ENCODE measurements around the gene LTBP2. TPM values are rescaled to one million over a fixed set of nuclear protein-coding genes. Genes with fewer than 3 reads are reported as not detected.

LTBP2 gene
- polyA plus RNA-seq, 1 donor from 2014 or later, result 0.33 TPM

DNA sequence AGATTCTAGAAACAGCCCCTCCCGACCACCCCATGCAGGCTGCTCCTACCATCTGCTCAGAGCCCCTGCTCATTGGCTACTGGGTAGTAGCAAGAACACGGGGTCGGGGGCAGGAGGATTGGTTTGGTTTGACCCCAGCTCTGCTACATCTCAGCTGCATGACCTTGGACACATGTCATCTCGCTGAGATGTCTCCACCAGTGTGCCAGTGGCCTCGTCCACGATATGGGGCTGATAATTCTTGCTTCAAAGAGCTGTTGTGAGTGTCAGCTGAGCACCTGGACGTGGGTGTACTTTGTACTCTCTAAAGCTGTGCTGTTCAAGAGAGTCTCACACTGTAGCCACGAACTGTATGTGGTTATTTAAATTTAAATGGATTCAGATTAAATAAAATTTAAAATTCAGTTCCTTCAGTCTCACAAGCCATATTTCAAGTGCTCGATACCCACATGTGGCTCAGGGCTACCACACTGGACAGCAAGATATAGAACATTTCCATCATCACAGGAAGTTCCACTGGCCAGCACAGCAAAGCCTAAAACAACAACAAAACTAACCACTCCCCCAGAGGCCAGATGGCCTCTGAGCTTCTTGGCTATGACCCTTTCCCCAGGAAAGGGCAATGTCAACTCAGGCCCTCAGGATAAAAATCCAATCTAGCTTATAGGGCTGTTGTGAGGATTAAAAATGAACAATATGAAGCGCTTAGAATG lies 18.6 kb downstream of the LTBP2 start:
- no peaks in the 10 kb centered on the region for H3K36me3 ChIP-seq (ENCODE audit: insufficient read depth, low read length)
- no peak overlapping the region for H3K9ac ChIP-seq (ENCODE audit: low read length)
- H3K4me2 ChIP-seq (ENCODE audit: low read length), result no peak overlapping the region
- no peaks in the 10 kb centered on the region for H3F3A ChIP-seq (ENCODE audit: insufficient read depth, low read length, poor library complexity, severe bottlenecking)
- H3K4me3 ChIP-seq (ENCODE audit: low read length), result no peak overlapping the region
- H3K9me3 ChIP-seq (ENCODE audit: low read length), result no peaks in the 10 kb centered on the region
- H4K20me1 ChIP-seq (ENCODE audit: insufficient read depth), result no peaks in the 10 kb centered on the region
- H2AFZ ChIP-seq (ENCODE audit: low read depth, low read length), result no peak overlapping the region
- TF ChIP-seq RAD21 (conservative IDR thresholded peaks at IDR 0.05) (no peak), TAF1 (IDR thresholded peaks at IDR 0.05; ENCODE audit: low read depth) (no peak), EP300 (conservative IDR thresholded peaks at IDR 0.05; ENCODE audit: poor library complexity, severe bottlenecking) (no peak)
- H3K27me3 ChIP-seq (ENCODE audit: insufficient read depth, low read depth, low read length), result no peaks in the 10 kb centered on the region
- no peaks in the 10 kb centered on the region for H3K9me2 ChIP-seq (ENCODE audit: insufficient read depth, low read length)
- H3K79me2 ChIP-seq (replicated peaks; ENCODE audit: insufficient read depth, low read length), result no peaks in the 10 kb centered on the region
- H3K27ac ChIP-seq (ENCODE audit: low read length), result no peak overlapping the region

DNA sequence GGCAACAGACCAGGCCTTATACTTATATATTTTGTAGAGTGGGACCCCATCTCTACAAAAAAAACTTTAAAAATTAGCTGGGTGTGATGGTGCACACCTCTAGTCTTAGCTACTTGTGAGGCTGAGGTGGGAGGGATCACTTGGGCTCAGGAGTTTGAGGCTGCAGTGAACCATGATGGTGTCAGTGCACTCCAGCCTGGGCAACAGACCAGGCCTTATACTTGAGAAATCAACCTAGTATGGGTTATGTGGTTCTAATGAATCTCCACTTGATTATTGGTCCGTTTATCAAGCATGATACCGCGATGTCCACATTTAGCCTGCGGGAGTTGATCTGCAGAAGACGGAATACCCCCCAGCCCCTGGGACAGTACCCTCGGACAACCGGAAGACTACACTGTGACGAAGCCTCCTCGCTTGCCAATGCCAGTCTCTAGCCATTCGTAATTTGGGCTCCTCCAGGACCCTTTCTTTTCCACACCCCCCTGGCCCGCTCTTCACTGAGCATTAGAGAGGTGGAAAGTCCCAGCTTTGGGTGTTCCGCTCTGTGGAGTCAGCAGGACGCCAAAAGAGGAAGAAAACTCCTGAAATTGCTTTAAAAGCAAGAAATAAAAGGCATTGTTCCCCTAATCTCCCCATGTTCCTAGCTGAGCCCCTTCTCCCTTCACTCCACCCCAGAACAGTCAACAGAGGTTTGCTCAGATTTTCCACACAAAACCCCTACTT lies 19.4 kb downstream of the LTBP2 start:
- Histone ChIP-seq H2AFZ (ENCODE audit: low read depth, low read length) (no peak overlapping the region), H3K9me2 (ENCODE audit: insufficient read depth, low read length) (no peaks in the 10 kb centered on the region), H3K27ac (ENCODE audit: low read length) (no peak overlapping the region), H3K27me3 (ENCODE audit: insufficient read depth, low read depth, low read length) (no peaks in the 10 kb centered on the region), H3K9me3 (ENCODE audit: low read length) (no peaks in the 10 kb centered on the region), H4K20me1 (ENCODE audit: insufficient read depth) (no peaks in the 10 kb centered on the region), H3K79me2 (replicated peaks; ENCODE audit: insufficient read depth, low read length) (no peaks in the 10 kb centered on the region), H3K4me3 (ENCODE audit: low read length) (no peak overlapping the region), H3K36me3 (ENCODE audit: insufficient read depth, low read length) (no peaks in the 10 kb centered on the region), H3F3A (ENCODE audit: insufficient read depth, low read length, poor library complexity, severe bottlenecking) (no peaks in the 10 kb centered on the region), H3K9ac (ENCODE audit: low read length) (no peak overlapping the region), H3K4me2 (ENCODE audit: low read length) (no peak overlapping the region)
- TF ChIP-seq MXI1 (conservative IDR thresholded peaks at IDR 0.05; ENCODE audit: poor library complexity, severe bottlenecking), result no peak
- TF ChIP-seq SMC3 (conservative IDR thresholded peaks at IDR 0.05; ENCODE audit: poor library complexity), result no peak
- TF ChIP-seq POLR2AphosphoS5 (IDR thresholded peaks at IDR 0.05), result no peak
- TF ChIP-seq TAF1 (IDR thresholded peaks at IDR 0.05; ENCODE audit: low read depth), result no peak
- no peak for TF ChIP-seq EZH2 (IDR thresholded peaks at IDR 0.05; ENCODE audit: borderline replicate concordance, insufficient read depth, low read length, poor library complexity, severe bottlenecking)
- TF ChIP-seq RAD21 (conservative IDR thresholded peaks at IDR 0.05), result no peak
- TF ChIP-seq, protein P1, sequence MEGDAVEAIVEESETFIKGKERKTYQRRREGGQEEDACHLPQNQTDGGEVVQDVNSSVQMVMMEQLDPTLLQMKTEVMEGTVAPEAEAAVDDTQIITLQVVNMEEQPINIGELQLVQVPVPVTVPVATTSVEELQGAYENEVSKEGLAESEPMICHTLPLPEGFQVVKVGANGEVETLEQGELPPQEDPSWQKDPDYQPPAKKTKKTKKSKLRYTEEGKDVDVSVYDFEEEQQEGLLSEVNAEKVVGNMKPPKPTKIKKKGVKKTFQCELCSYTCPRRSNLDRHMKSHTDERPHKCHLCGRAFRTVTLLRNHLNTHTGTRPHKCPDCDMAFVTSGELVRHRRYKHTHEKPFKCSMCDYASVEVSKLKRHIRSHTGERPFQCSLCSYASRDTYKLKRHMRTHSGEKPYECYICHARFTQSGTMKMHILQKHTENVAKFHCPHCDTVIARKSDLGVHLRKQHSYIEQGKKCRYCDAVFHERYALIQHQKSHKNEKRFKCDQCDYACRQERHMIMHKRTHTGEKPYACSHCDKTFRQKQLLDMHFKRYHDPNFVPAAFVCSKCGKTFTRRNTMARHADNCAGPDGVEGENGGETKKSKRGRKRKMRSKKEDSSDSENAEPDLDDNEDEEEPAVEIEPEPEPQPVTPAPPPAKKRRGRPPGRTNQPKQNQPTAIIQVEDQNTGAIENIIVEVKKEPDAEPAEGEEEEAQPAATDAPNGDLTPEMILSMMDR (IDR thresholded peaks at IDR 0.05; ENCODE audit: poor library complexity, severe bottlenecking), result no peak
- no peak for TF ChIP-seq EP300 (conservative IDR thresholded peaks at IDR 0.05; ENCODE audit: poor library complexity, severe bottlenecking)
- TF ChIP-seq, protein P2, sequence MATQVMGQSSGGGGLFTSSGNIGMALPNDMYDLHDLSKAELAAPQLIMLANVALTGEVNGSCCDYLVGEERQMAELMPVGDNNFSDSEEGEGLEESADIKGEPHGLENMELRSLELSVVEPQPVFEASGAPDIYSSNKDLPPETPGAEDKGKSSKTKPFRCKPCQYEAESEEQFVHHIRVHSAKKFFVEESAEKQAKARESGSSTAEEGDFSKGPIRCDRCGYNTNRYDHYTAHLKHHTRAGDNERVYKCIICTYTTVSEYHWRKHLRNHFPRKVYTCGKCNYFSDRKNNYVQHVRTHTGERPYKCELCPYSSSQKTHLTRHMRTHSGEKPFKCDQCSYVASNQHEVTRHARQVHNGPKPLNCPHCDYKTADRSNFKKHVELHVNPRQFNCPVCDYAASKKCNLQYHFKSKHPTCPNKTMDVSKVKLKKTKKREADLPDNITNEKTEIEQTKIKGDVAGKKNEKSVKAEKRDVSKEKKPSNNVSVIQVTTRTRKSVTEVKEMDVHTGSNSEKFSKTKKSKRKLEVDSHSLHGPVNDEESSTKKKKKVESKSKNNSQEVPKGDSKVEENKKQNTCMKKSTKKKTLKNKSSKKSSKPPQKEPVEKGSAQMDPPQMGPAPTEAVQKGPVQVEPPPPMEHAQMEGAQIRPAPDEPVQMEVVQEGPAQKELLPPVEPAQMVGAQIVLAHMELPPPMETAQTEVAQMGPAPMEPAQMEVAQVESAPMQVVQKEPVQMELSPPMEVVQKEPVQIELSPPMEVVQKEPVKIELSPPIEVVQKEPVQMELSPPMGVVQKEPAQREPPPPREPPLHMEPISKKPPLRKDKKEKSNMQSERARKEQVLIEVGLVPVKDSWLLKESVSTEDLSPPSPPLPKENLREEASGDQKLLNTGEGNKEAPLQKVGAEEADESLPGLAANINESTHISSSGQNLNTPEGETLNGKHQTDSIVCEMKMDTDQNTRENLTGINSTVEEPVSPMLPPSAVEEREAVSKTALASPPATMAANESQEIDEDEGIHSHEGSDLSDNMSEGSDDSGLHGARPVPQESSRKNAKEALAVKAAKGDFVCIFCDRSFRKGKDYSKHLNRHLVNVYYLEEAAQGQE (IDR thresholded peaks at IDR 0.05; ENCODE audit: borderline replicate concordance), result no peak

Data from neural cell (in vitro differentiated cells).